Epidermal melanocyte (primary cell): ENCODE data around the gene PEX5.
"Not testable (repeated sequence)": the region's sequence is repeated elsewhere in the genome, so short reads cannot be mapped to it uniquely, and the experiment has no call there.

ENCODE experiments used
- DNase-seq: peaks from one replicate; pipeline ENCODE4 v3.0.0; 2011; ENCODE audit warnings: low spot score; ENCODE audit not compliant: insufficient read length

Gene PEX5

DNA sequence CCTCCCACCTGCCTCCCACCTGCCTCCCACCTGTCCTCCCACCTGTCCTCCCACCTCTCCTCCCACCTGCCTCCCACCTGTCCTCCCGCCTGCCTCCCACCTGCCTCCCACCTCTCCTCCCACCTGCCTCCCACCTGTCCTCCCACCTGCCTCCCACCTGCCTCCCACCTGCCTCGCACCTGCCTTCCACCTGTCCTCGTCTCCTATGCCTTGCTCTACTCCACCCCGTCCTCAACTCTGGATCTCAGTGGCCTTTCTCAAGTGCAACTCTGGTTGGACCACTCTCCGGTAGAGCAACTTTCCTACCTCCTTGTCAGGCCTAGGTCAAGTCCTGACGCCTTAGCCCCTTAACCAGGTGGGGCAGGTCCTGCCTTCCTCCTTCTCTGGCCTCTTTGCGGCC is 29.3 kb upstream of the PEX5 start:
- DNase-seq = no peak

GRCh38 chr12:7161327-7161726 is 28.2 kb upstream of the PEX5 start:
- no peak for DNase-seq

DNA sequence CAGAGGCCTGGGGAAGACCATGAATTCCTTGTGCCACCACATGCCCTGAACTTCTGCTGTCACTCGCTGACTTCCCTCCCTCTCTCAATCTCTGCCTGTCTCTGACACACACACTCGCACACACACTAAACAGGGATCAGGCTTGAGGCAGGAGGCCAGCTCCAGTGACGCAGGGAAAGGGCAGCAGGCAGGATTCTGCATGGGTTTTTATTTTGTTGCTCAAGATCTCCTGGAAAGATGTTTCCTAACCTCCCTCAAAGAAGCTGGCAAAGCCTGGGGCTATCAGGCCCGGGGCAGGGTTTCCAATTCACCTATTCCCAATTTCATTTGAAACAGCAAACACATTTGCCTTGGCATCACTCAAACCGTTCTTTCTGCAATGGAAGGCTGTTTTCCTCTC is 27.7 kb upstream of the PEX5 start:
- DNase-seq = no peak

- DNase-seq = no peak
Measured at GRCh38 chr12:7162691-7163114, 26.8 kb upstream of the PEX5 start.

DNA sequence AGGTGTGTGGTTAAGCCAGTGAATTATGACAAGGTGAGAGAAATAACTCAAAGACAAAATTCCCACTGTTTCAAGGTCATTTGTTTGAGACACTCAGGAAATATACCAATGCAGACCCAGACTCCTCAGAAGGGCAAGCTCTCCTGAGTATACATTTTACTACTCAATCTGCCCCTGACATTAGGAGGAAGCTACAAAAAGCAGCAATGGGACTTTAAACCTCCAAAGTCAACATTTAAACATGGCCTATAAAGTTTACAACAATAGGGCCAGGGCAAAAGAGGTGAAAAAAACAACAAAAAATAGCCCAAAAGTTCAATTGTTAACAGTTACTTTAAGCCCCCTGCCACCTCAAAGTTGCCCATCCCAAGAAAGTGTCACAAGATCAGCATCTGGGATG is 19.5 kb upstream of the PEX5 start:
- no peak for DNase-seq

GRCh38 chr12:7171854-7172253 is 17.6 kb upstream of the PEX5 start:
- DNase-seq = no peak

GRCh38 chr12:7175493-7175892 is 14.0 kb upstream of the PEX5 start:
- DNase-seq = no peak

- no peak for DNase-seq
Measured at GRCh38 chr12:7176595-7176994, 12.9 kb upstream of the PEX5 start.

- no peak for DNase-seq
Measured at GRCh38 chr12:7178481-7178880, 11.0 kb upstream of the PEX5 start.

DNA sequence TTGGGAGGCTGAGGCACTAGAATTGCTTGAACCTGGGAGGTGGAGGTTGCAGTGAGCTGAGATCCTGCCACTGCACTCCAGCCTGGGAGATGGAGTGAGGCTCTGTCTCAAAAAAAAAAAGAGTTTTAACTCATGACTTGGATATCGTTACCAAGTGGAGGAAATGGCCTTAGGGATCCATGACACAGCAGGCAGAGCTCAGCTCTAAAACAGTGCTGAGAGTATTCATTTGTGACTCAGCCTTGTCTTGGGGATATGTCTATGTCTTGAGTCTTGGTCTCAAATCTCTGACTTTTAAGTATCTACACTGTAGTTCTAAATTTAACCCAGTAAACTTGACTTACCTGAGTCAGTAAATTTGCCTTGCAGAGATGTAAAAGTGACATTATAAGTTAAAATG is 8.8 kb upstream of the PEX5 start:
- DNase-seq = no peak

DNA sequence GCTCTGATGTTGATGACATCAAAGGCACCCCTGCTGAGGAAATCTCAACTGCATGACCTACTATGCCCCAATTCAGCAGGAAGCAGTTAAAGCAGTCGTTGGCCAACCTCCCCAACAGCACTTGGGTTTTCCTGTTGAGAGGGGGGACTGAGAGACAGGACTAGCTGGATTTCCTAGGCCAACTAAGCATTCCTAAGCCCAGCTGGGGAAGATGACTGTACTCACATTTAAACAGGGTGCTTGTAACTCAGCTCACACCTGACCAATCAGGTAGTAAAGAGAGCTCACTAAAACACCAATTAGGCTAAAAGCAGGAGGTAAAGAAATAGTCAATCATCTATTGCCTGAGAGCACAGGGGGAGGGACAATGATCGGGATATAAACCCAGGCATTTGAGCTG is 3.4 kb upstream of the PEX5 start:
- DNase-seq = not testable (repeated sequence)

GRCh38 chr12:7188562-7189397 is 706 bp upstream of the PEX5 start:
- DNase-seq = peak; percentile 62

DNA sequence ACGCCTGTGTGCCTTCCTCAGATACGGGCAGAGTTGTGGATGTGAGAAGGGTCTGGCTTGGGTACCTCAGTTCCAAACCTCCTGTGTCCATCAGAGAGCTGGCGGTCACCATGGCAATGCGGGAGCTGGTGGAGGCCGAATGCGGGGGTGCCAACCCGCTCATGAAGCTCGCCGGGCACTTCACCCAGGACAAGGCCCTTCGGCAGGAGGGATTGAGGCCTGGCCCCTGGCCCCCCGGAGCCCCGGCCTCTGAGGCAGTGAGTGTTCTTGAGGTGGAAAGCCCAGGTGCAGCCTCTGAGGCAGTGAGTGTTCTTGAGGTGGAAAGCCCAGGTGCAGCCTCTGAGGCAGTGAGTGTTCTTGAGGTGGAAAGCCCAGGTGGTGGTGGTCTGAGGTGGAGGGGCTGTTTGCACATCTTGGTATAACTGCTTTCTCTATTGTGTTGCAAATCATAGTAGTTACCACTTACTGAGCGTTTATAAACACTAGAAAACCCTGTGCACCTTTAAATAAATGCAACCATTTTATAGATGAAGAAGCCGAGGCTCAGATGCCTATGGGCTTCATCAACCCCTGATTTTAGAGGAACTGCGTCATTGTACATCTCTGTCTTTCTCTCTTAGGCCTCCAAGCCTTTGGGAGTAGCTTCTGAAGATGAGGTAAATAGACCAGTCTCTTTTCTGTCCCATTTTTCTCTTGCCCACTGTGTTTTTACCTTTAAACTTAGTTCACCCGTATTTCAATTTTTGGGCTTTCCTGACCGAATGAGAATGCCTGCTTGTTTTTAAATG is 976 bp downstream of the PEX5 start:
- DNase-seq = no peak

- DNase-seq = no peak
Measured at GRCh38 chr12:7193674-7194073, 4.2 kb downstream of the PEX5 start.

GRCh38 chr12:7197841-7198240 is 8.4 kb downstream of the PEX5 start:
- DNase-seq = no peak

- no peak for DNase-seq
Measured at GRCh38 chr12:7203109-7203508, 13.6 kb downstream of the PEX5 start.

- no peak for DNase-seq
Measured at GRCh38 chr12:7205091-7205490, 15.6 kb downstream of the PEX5 start.

DNA sequence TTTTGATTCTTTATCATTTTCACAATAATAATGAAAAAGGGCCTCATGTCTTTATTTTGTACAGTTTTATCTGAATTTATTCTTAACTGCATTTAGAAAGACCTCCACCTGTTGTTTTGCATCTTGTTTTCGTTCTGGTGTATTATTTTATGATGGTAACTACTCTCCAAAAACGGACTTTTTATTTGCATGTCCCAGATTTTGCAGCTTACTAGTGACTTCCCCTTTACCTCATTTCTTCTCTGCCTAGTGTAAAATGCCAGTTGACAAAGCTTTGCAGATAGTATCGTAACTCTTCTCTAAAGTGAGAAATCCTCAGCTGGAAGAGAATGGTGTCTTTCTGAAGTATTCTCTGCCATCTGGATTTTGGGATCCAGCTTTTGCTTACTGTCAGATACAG is 17.2 kb downstream of the PEX5 start:
- DNase-seq = no peak

GRCh38 chr12:7207866-7208625 is 18.6 kb downstream of the PEX5 start:
- DNase-seq = no peak

DNA sequence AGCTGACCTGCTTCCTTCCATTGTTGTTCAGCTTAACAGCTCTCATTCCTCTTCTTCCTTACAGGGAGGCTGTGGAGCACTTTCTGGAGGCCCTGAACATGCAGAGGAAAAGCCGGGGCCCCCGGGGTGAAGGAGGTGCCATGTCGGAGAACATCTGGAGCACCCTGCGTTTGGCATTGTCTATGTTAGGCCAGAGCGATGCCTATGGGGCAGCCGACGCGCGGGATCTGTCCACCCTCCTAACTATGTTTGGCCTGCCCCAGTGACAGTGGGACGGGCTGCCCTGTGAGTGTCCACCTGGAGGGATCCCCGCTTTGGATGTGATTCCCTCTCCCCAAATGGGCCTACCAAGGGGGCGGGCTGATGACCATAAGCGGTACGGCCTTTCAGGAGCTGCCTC is 20.5 kb downstream of the PEX5 start:
- no peak for DNase-seq

DNA sequence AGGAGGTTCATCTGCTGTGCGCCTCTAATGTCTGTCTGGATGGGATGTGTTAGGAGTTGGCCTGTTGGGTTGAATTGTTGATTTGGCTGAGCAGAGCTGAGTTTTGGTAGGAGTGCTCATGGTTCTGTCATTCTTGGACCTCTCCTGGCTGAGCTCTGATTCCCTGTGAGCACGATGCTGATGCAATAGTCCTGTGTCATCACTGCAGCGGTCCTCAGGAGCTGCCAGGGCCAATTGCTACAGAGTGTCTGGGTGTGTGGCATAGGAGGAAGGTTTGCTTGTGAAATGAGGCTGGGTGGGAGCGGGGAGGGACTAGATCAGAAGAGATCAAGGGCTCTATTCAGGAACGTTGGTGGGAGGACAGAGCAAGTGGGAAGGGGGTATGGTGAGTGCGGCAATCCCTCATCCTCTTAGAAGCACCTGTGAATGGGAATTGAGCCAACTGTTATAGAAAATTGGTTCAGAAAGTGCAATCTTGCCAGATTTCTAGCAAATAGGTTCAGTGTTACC is 21.2 kb downstream of the PEX5 start:
- DNase-seq = no peak

GRCh38 chr12:7212678-7213077 is 23.2 kb downstream of the PEX5 start:
- no peak for DNase-seq
